ENCODE data around the gene GATC.

GATC gene

GRCh38 chr12:120504587-120504986, 58.3 kb downstream of the GATC start:
- no peak for DNase-seq (ENCODE audit: extremely low read depth, low read depth)
- TF ChIP-seq CTCF (IDR thresholded peaks at IDR 0.05; ENCODE audit: low read depth, low read length) = no peak

- no peak for DNase-seq (ENCODE audit: extremely low read depth, low read depth)
- TF ChIP-seq CTCF (IDR thresholded peaks at IDR 0.05; ENCODE audit: low read depth, low read length) = no peak
Observed at GRCh38 chr12:120508537-120508936, 62.3 kb downstream of the GATC start.

Data from AG09319 (cell line).